NCI-H510A treated with DMSO at 0.1 percent for 48 hours (cell line): ENCODE measurements around the gene OOSP4A.
"Not testable (repeated sequence)": the region's sequence is repeated elsewhere in the genome, so short reads cannot be mapped to it uniquely, and the experiment has no call there.

Source experiments
- DNase-seq: peaks from one replicate; lab custom pipeline; 2025; lab: John Stamatoyannopoulos, UW

Gene OOSP4A

DNA sequence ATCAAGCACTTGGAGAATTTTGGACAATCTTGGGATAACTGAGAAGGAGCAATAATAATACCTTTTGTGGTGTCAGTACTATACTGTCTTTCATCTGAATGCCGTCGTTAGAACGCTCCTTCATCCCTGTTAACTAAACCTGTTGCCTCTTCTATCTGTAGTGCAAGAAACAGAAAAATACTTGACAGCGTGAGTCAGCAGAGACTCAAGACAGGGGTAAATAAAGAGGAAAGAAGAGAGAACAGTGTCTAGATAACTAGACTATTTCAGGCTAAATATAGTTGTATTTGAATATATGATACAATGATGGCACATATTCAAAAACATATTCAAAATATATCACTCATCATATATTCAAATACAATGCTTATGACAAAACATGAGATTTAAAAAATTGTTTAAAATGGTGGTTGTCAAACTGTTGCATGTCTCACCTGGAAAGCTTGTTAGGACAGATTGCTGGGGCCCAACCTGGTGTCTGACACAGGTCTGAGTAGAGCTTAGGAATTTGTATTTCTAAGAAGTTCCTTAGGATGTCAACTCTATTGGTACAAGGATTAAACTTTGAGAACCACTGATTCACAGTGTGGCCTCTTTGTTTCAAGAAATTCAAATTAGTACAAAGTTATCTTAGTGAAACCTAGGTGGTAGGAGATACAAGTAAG lies 17.4 kb downstream of the OOSP4A start:
- no peak for DNase-seq

- not testable (repeated sequence) for DNase-seq
These were observed 18.2 kb downstream of the OOSP4A start for GRCh38 chr11:59982037-59982436.

DNA sequence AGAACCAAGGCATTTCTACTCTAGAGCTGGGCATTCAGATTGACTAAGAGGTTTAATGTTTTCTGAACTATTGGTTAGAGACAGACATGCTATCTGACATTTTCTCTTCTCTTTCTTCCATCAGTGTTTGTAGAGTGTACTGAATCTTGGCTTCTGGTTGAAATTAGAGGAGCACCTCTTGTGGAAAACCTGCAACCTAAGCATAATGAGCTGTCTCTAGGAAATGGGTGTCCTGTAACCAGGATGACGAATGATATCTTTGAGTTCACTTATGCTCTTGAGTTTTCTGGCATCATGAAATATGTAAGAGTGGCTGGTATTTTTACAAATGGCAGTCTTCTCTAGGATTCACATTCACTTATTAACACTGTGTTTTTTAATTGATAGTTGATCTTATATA lies 19.4 kb downstream of the OOSP4A start:
- DNase-seq = no peak

GRCh38 chr11:59984368-59984767 lies 20.5 kb downstream of the OOSP4A start:
- no peak for DNase-seq

DNA sequence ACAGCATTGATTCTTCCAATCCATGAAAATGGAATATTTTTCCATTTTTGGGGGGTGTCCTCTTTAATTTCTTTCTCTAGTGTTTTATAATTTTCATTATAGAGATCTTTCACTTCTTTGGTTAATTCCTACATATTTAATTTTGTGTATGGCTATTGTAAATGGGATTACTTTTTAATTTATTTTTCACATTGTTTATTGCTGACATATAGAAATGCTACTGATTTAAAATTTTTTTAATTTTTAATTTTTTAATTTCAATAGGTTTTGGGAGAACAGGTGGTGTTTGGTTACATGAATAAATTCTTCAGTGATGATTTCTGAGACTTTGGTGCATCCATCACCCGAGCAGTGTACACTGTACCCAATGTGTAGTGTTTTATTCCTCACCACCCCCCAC lies 26.6 kb downstream of the OOSP4A start:
- no peak for DNase-seq

DNA sequence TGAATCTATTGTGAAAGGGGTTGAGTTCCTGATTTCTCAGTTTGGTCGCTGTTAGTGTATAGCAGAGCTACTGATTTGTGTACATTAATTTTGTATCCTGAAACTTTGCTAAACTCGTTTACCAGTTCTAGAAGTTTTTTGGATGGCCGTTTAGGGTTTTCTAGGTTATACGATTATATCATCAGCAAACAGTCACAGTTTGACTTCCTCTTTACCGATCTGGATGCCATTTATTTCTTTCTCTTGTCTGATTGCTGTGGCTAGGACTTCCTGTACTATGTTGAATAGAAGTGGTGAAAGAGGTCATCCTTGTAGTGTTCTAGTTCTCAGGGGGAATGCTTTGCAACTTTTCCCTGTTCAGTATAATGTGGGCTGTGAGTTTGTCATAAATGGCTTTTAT lies 28.6 kb downstream of the OOSP4A start:
- DNase-seq = no peak

DNA sequence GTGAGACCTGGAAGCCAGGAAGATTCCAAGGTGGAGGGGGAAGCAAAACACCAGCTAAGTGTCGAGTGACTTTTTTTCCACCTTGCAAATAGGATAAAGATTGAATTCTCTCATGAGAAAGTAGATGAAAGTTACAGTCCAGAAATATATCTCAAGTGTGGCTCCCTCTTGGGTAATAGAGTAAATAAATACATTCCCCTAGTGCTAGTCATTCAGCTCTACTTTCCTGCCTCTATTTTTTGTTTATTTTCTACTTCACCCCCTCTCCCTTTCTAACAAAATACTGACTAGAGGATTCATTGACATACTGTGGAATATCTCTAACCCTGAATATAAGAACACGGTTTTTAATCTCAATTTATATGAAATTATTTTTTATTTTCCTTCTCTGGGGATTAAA lies 34.0 kb downstream of the OOSP4A start:
- no peak for DNase-seq

DNA sequence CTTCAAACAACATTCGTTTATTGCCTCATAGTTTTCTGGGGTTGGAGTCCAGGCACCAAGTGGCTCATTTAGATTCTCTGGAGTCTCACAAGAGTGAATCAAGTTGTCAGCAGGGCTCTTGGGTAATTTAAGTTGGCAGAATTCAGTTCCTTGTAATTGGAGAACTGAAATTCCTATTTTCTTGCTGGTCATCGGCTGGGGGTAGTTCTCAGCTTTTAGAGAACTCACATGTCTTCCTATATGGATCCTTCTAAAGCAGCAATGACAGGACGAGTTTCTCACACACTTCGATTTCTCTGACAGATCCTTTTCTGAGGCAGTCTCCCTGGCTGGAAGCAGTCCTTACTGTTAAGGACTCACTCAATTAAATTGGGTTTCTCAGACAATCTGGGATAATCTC lies 35.9 kb downstream of the OOSP4A start:
- no peak for DNase-seq

GRCh38 chr11:60003729-60004128 lies 39.9 kb downstream of the OOSP4A start:
- no peak for DNase-seq

DNA sequence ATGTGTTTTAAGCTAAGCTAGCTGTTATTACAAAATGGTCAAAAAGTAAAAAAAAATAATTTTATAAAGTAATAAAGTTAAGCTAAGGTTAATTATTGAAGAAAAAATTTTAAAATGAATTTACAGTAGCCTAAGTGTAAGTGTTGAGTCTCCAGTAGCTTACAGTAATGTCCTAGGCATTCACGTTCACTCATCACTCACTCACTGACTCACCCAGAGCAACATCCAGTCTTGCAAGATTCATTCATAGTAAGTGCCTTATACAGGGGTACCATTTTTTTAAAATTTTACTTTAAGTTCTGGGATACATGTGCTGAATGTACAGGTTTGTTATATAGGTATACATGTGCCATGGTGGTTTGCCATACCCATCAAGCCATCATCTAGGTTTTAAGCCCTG lies 41.5 kb downstream of the OOSP4A start:
- DNase-seq = no peak

- DNase-seq = no peak
These were observed 53.0 kb downstream of the OOSP4A start, which contains the start of gene OOSP4B for GRCh38 chr11:60016881-60017280. Gene OOSP4B (plus strand): TSS chr11:60017181.

- no peak for DNase-seq
These were observed 54.2 kb downstream of the OOSP4A start for GRCh38 chr11:60018058-60018457.
